Measurements from ENCODE around the gene ASB13.

The ASB13 gene, protein sequence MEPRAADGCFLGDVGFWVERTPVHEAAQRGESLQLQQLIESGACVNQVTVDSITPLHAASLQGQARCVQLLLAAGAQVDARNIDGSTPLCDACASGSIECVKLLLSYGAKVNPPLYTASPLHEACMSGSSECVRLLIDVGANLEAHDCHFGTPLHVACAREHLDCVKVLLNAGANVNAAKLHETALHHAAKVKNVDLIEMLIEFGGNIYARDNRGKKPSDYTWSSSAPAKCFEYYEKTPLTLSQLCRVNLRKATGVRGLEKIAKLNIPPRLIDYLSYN

DNA sequence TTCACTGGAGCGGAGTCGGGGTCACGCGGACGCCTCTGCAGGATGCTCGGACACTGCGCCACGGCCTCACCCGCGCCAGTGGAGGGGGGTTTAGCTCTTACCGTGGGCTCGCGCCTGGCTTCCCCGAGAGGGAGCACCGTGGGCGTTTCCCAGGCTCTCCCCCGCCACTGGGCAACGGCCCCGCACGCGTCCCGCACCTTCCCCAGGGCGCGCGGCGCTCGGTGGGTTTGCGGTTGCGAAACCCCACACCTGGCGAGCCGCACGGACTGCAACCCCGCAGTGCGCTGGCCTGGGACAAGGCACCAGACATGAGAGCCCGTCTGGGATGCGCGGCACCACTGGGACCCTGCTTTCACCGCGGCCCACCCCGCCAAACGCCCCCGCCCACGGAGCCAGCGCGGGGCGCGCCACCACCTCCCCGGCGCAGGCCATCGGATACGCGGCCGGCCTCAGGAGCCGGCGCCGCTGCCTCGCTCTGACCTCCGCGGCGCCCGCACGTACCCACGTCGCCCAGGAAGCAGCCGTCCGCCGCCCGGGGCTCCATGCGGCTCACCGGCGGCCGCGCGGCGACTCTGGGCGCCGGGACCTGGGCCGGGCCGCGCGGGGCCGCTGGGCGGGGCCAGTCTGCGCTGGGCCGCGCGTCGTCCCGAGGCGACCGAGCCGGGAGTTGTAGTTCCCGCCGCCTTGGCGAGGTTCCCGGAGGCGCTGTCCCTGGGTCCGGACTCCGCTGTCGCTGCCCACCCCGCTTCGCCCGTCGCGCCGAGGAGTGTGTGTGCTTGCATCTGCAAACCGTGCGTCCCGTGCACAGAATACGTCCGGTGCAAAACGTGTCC lies at the start of gene ASB13:
Gene ASB13 (minus strand): TSS at position 588 of the 833 bp plus-strand sequence. CDS start 44 bp downstream, at position 544.
- no peak for DNase-seq

DNA sequence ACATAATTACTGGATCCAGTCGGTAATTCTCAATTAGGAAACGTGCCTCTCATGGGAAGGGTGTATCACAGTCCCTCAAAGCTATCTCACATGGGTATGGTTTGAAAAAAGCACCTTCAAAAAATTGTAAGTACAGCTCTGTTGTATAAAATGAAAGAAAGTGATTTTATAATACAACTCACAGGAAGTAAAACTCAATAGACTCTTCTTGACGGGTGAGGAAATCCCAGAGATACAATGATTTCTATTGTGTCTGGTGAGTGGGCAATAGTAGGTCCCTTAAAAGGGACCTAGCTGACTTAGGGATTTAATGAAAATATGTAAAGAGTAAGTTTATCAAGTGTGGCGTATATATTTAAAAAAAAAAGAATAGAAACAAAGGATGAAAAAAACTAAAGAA lies 45.2 kb upstream of the ASB13 start:
- no peak for DNase-seq

DNA sequence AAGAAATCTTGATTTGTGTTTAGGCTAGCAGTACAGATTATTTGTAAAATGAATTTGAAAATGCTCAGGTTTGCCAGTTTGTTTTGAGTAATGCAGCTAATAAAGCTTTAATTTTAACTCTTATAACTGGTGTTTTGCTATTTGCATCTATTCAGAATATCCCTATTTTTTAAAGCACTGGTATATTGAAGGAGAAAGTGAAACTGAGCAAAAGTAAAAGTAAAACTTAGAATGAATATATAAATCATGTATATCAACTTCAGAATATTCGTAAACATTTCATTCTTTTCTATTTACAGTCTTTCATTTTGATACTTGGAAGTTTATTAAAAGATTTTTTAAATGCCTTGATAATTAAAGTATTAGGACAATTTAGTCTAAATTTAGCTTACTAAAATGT lies 44.5 kb upstream of the ASB13 start:
- no peak for DNase-seq

DNA sequence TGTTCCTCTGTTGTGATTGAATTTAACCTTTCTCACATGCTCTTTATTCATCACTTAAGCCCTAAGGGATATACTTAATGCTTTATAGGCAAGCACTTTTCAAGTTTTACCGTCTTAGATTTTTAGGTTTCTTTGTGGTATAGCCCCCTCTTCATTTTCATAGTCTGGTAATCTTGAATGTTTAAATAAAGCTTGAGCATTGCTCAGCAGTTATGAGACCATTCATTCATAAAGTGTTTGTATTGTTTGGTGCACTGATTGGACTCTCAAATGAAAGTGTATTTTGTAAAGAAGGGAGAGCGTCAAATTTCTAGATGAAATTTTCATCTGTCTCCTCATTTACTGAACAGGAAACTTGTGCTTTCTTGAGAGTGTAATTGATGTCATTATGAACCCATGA lies 43.5 kb upstream of the ASB13 start:
- DNase-seq = no peak

DNA sequence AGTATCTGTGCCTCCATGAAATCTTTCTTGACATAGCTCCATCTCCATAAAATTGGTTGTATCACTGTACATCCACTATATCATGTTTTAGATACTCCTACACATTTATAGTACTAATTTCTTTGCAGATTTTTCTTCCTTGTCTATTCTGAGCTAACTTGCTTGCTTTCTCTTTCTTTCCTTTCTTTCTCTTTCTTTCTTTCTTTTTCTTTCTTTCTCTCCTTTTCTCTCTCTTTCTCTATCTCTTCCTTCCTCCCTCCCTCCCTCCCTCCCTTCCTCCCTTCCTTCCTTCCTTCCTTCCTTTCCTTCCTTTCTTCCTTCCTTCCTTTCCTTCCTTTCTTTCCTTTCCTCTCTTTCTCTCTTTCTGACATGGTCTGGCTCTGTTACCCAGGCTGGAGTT lies 42.0 kb upstream of the ASB13 start:
- DNase-seq = no peak

DNA sequence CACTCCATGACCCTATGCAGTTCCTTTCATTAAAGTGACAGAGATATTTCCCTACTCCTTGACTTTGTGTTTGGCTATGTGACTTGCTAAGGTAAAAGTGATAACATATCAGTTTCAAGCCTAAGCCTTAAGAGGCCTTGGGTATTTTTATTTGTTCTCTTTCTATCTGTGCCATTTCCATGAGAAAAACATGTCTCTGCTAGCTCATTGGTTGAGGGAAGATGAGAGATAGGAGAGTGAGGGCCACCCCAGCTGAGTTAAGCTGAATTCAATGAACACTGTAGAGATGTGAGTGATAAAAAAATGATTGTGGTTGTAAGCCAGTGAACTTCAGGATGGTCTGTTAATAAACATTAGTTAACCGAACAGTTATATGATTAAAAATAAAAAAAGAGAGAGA lies 31.7 kb upstream of the ASB13 start:
- DNase-seq = no peak

DNA sequence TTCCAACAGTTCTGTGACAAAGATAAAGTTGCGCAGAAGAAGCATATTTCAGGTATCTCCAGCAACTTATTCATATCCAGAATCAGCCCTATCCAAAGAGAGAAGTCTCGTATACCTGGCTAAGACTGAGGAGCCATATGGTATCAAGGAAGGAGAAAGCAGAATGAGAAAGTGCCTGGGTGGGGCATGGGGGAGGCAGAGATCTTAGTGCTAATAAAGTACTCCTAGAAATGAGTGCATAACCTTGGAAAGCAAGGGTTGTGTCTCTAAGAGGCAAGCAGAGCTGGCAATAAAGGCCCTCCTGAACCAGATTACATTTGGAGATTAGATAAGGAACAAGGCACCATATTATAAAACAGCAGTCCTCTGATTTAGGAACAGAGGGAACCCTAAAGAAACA lies 30.9 kb upstream of the ASB13 start:
- DNase-seq = no peak

DNA sequence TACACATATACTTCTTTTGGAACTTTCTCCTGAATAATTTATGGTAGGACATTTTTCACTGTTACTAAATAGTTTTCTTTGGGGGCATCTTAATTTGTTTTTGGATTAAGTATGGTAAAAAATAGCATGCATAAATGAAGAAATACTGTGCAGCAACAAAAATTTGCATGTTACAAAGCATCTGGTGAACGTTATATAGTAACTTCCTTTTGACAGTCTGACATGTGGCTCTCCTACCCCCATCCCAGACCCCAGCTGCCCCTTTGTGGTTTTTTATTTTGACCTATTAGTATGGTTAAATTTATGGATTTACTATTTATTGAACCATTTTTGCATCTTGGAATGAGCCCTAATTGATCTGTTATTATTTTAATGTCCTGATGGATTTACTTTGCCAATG lies 28.2 kb upstream of the ASB13 start:
- no peak for DNase-seq

DNA sequence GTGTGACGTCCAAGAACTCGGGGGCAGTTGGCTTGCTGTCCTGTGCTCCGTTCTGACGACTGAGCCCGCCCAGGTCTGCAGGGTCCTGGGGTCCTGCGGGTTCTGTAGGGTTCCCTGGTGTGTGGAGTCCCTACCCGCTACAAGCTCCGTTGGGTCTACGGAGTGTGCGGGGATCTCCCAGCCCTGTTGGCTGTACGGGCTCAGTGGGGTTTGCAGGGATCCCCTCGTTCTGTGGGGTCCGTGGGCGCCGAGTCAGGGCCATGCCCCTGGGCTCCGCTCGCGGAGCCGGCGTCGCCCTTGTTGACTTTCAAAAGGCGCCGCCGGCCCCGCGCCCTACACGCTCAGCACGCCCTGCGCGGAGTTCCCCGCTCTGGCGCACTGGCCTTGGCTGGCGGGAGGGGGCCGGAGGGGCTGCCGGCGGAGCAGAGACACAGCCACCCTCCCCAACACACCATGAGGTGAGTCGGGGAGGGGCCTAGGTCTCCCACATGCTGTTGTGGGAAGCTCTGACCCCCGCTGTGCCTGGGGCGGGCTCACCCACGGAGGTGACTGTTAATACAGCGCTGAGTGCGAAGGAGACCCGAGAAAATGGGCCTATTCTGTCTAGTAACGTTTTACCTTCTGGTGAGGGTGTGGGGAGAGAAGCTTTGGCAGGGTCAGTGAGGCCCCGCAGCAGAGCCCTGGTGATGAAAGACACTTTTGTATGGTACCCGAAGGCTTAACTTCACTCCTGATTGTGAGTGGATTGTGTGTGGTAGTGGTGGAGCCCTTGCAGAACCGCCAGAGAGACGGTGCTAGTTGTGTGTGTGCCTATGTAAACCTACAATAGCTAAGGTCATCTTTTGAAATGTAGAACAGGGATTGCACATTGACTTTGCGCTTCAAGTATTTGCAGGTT lies 26.3 kb upstream of the ASB13 start:
- DNase-seq = peak; percentile 15 to 40 (median 22)

DNA sequence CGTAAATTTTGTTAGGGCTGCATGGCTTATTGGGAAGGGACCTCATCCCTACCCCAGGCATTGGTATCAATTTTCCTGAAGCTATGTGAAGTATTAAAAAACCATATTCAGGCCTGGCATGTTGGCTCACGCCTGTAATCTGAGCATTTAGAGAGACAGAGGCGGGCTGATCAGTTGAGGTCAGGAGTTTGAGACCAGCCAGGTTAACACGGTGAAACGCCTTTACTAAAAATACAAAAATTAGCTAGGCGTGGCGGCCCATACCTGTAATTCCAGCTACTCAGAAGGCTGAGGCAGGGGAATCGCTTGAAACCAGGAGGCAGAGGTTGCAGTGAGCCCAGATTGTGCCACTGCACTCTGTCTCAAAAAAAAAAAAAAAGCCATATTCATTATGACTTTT lies 25.4 kb upstream of the ASB13 start:
- no peak for DNase-seq

DNA sequence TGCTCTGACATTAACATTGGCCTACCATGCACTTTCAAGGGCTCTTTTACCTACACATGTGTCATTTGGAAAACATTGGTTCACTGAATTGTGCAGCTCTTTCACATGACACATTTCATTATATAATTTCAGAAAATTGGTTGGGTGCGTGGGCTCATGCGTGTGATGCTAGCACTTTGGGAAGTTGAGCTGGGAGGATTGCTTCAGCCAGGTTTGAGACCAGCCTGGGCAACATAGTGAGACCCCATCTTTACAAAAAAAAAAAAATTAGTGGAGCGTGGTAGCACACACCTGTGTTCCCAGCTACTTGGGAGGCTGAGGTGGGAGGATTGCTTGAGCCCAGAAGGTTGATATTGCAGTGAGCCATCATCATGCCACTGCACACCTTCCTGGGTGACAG lies 22.2 kb upstream of the ASB13 start:
- DNase-seq = no peak

DNA sequence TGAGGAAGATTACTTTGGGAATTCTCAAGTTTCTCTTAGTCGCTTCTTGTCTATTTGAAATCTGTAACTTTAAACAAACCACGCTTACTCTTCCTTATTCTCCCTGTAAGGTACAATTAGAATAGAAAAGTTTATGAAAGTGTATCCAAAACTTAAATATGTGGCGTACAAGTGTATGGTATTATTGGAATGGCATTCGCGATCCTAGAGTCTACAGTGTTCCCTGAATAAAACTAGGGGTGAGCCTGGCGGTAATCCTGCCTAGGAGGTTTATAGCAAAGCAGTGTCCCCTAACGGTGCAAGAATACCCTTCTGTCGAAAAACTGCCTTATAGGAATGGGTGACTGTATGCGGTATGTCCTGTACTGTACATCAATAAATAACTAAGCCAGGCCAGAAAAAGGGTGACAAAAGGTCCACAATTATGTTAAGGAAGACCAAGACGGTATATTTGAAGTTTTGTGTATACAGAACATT lies 19.4 kb upstream of the ASB13 start:
- DNase-seq = no peak

DNA sequence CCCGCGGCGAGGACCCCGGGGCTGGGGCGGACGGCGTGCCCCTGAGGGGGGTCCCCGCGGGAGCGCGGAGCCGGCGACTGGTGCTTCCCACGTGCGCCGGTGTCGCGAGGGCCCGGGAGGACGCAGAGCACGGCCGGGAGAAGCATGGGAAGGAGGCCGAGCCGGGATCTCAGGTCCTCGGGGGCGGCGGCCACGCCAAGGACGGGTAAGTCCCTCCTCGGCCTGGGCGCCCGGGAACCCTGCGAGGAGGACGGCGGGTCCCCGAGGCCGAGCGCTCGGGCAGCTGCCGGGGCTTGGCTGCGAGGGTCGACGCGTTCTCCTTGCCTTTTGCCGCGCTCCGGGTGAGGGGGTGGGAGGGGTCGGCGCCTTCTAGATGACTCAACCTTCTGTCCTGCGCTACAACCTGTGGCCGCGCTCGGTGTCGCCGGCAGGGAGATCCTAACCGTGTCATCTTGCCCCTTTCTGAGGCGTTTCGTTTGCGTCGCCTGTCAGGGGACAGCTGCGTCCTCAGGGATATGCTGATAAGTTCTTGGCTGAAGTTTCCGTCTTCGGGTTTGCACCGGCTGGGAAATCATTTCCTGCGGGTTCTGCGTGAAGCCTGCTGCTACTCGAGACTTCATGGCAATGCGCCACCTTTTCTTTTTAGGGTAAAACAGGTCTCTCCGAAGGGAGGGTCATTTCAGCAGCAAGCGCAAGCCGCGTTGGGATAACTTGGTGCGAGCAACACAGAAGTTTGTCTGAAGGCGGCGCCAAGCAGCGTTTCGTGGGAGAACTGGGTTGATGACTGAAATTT lies 18.8 kb upstream of the ASB13 start:
- peak; percentile 35 to 48 (median 38) for DNase-seq

DNA sequence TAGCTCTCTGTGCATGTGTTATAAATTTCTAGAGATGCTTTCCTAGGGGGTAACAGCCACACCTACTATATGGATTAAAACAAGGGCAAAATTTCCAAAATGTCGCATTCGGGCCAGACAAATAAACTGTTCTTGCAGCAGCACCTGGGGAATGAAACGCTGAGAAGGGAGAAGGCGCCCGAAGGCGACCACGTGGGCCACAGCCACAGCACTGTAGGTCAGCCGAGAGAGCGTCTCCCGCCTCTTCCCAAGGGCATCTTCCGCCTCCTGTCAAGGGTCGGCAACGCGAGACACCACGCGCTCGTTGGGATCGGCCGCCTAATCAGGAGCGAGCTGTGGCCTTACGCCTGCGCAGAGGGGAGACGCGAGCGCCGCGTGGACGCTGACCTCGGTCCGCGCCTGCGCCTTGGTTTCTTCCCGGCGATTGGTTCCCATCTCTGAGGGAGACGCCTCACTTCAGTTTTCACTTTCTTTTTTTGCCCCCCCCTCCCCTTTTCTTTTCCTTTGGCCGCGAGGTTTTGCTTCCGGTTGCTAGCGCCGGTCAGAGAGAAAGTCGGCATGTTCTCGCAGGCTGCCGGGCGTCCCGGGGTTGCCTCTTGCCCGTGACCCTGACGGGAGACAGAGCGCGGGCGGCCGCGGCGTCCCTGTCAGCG lies 18.0 kb upstream of the ASB13 start, which contains the start of gene TASOR2:
Gene TASOR2 (plus strand): TSS at position 521 of the 653 bp plus-strand sequence. CDS start 35,805 bp downstream, outside the sequence.
- peak; percentile 82 to 91 (median 86) for DNase-seq

DNA sequence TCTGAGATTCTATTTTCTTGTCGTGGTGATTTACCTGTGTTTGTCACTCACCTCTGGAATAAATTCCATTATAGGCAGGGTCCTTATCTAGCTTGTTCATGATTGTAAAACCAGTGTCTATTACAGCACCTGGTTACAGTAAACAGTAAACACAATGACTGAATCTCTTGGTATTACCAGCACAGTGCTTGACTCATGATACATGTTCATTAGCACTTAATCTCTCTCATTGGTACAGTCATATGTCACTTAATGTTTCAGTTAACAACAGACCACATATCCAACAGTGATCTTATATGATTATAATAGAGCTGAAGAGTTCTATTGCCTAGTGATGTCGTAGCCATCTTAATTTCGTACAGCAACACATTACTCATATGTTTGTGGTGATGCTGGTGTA lies 16.7 kb upstream of the ASB13 start:
- no peak for DNase-seq

DNA sequence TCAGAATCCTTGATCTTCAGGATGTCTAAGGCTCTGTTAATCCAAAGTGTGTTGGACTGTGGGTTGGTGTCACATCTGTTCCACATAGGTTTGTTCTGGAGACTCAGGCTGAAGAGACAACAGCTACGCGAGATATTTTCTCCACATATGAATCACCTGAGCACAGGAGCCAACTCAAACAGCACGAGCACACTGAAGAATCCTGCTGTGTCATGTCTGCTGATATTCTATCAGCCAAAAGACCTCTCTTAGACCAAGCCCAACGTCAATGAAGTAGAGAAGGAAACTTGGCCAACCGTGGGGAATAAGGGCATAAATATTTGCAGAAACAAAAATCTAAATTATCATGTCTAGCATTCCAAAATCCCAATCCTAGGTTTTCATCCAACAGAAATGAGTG lies 15.5 kb upstream of the ASB13 start:
- no peak for DNase-seq

DNA sequence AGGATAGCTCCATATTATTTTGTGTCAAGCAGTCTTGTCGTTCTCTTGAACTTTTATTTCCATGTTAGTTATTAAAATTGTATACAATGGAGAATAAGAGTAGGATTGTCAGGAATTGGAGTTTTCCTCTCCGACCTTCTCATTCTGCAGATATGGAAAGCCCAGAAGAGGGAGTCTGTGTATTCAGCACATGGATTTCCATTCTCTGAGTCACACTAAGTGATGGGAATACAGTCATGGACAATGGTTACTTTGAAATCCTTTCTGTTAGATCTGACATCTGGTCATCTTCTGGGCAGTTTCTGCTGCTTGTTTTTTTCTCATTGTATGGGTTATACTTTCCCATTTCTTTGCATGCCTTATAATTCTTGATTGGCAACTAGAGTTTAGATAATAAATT lies 13.2 kb upstream of the ASB13 start:
- no peak for DNase-seq

DNA sequence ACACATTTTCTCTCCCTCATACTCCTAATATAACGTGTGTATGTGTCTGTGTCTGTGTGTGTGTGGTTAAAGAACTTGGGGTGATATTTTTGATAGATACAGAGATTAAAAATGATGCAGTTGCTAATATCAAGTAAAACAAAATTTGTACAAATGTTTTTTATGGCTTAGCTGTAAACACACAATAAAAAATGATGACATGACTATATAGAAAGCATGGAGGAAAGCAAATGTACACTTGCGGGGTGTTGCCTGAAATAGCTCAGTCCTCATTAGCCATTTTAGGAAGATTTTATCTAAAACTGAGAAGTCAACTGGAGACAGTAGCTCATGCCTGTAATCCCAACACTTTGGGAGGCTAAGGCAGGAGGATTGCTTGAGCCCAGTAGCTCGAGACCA lies 12.6 kb upstream of the ASB13 start:
- DNase-seq = no peak

DNA sequence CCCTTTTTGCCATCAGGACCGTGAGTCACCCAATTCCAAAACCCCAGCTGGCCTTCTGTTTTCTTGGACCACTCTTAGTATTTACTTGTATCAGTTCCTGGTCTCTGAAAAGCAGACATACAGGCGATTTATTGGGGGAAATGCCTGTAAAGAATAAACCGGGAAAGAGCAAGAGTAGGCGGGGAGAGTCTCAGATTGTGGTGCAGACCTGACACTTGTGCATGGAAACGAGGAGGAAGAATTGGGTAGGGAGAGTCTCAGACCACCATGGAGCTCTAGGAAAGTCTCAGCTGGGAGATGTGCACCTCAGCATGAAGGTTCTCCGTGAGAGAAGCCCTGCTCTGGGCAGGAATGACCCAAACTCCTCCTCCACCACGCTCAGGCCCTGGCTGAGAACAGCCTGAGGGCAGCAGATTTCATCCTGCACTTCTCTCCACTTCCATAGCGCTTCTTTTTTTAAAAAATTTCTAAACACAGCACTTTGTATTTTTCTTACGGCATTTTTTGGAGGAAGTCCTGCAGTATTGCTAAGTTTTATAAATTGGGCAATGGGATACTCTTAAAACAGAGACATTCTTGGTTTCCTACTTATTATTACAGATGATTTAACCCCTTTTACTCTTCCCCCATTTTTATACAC lies 12.1 kb upstream of the ASB13 start:
- no peak for DNase-seq

DNA sequence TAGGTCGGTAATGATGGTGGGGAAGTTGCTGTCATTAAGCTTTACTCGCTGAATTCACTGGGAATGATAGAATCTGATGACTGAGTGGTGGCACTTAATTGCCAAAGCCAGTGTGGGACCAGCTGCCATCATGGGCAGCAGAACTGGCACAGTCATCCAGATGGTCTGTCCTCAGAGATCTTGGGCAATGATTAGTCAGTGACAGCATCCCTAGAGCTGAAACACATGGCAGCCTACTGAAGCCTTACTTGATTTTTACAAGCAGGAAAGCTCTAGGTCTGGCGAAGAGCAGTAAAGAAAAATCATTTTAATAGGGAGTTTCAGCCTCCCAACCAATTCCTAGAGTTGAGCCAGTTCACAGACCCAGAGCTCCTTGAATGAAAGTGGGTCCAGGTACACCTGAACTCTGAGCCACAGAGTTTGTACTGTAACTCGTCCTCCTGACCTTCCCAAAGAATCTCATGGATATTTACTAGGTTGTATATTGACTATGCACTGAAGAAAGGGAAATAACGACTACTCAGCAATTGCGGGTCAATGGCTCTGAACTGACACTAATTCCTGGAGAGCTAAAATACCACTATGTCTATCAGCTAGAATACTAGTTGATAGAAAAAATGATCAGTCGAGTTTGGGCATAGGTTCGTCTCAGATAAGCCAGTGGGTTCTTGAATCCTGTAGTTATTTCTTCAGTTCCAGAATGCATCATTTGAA lies 4.4 kb upstream of the ASB13 start:
- DNase-seq = no peak

DNA sequence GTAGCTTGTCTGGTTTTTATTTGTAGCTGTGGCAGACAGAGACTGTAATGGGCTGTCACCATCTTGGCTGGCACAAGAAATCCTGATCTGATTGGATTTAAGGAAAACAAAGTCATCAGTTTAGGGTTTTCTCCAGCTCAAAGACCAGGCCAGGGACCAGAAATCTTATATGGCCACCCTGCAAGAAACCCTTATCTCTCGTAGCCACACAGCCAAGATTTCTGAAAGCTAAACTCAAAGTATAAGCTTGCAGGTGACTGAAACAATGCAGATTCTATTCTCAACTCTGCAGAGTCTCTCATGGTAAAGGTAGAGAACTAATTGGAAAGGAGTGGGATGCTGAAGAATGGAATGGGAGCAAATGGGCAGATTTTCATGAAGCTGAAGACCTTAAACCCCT lies 3.2 kb upstream of the ASB13 start:
- DNase-seq = no peak
